Left colon (tissue), 2 donors: ENCODE results near the gene ZNF79. TPM values are rescaled to one million over a fixed set of nuclear protein-coding genes. Genes with fewer than 3 reads are reported as not detected.
A peak's percentile ranks its signal among the peaks of the same experiment; 100 is the strongest.

Experiments
- ATAC-seq: fragments of 200-7000 bp; cut with Tn5 transposase; one replicate; pipeline ENCODE4 v1.9.1; 2020; ENCODE audit warnings: mild to moderate bottlenecking, moderate library complexity
- DNase-seq, 2 donors: peaks; one replicate each; pipeline ENCODE4 v3.0.0-alpha.2; 2020
- intact Hi-C, 2 donors: fragments of 100-400 bp; cut with DNase I in 1 of 2; cut with micrococcal nuclease in 1 of 2; formaldehyde crosslinking; loops; one replicate each; pipeline versions ENCODE4 v1.11.2 to v1.14.0; 2022; cut with DNase I, micrococcal nuclease
- total RNA-seq, 2 donors: library from RNA; stranded (reverse); fragmentation: NEBNext Ultra II Directional; extraction: Animal tissue kit (Norgen Biotek cat#: 25700); gene quantifications; one replicate each; pipeline ENCODE4 v1.2.1, GENCODE V29; 2021
- donor health status: DM: no; HTN: no; CAD: no.
- donor health status: DM: yes; HTN: yes; CAD: no.

The ZNF79 gene
- total RNA-seq, 2 donors from 2014 or later: 5.5 to 6.8 TPM

DNA sequence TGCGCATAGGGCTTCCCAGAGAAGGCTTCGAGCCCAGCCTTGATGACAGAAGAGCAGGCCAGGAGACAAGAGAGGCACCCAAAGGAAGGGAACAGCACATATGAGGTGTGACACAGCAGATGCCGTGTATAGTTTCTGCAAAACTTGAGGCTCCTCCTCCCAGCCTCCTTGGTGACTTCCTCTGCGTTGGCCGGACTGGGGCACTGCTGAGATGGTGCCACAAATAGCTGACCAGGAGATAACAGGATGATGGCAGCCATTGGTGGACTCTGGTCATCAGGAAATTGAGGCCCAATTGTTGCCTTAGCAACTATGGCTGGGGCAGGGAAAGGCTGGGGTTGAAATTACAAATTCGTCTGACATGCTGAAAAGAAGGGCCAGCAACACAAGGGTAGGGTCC, 4.8 kb upstream of the ZNF79 start:
- intact Hi-C loops: no loop called here
- DNase-seq: no peak
- ATAC-seq: no peak

DNA sequence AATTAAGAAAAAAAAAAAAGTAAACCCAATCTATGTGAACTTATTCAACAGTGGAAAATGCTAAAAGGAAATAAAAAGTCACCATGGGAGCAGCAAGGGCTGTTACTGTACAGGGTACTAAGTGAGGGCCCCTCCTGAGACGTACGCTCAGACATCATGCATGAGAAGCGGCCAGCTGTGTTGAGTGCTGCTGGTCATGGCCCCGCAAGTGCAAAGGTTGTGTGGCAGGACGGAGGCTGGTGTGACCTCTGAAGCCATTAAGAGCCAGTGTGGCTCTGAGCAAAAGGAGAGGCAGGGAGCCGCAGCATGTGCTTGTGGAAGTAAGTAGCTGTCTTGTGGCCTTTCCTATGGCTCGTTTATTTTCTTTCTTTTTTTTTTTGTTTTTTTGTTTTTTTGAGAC, 3.1 kb upstream of the ZNF79 start:
- no peak for ATAC-seq
- DNase-seq: no peak
- intact Hi-C loops: no loop called here

DNA sequence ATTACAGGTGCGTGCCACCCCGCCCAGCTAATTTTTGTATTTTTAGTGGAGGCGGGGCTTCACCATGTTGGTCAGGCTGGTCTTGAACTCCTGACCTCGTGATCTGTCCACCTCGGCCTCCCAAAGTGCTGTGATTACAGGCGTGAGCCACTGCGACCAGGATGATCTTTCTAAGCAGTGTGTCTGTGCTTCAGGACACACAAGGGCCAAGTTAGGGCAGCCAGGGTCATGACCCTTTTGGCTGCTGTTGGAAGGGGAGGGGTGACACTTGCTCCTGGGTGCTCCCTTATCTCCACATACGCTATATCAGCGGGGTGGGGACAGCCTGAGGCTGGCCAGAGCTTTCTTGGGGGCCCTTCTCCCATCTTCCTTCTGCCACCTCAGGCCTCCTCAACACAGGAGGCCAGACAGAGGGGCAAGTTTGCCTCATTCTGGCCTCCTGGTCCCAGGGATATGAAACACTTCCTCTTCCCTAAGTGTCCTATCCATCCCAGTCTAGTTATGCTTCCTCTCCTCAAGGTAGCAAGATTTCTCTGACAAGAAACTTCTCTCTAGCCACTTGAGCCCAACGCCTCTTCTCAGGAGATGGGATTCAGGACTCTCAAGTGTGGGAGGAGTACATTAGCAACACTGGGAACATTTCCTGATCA, 1.9 kb upstream of the ZNF79 start:
- no peak for DNase-seq

DNA sequence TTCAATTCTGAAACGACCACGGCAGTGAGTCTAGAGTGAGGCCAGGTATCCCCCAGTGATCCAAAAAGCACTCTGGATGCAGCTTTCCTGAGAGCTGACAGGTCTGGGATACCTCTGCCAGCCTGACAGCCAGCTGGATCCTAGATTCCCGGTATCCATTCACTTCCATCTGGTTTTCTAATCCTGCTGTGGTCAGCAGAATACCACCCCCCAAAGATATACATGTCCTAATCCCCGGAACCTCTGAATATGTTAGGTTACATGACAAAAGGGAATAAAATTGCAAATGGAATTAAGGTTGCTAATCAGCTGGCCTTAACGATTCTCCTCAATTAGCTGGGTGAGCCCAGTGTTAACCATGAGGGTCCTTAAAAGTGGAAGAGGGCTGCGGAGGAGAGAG, 1.4 kb upstream of the ZNF79 start:
- ATAC-seq: no peak

More for the DNA sequence above, 1.9 kb upstream of the ZNF79 start:
- intact Hi-C loops: no loop called here
- ATAC-seq: no peak

DNA sequence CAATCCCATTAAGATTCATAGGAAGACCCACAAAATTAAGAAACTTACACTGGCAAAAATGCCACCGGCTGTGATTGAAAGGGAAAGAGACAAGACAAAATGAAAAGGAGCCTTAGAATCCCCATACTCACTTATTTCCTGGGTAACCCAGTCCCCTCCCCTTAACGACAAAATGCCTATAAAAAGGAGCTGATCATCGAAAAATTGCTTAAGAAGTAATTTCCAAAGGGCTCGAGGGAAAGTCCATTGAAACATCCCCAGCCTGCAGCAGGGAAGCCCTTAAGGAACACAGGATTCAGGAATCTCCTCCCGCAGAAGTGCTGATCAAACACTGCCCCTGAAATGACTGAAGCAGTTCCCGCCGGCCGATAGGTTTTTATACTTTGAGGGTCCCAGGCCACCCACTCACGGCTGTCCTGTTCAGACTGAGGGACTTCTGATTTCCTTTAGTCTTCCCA, 677 bp upstream of the ZNF79 start:
- no peak for DNase-seq
- ATAC-seq: peak; percentile 21
- intact Hi-C loops: no loop called here

More for the DNA sequence above, 1.4 kb upstream of the ZNF79 start:
- intact Hi-C loops: no loop called here
- DNase-seq: no peak

DNA sequence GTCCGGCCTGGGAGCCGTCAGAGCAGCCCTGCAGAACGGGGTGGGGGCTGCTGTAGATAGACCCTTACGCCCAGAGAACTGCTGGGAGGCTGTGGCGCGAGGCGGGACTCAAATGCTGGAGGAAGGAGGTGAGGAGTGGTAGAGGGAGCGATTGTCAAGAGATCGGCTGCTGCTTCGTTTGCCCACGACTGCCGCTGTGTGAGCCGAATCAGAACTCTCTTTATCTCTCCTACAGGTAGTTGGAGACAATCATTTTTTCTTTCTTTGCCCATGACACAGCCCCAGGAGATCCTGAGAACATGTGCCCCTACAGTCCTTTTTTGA, 456 bp downstream of the ZNF79 start:
- DNase-seq: no peak
- intact Hi-C loops: no loop called here
- peak; percentile 32 for ATAC-seq

DNA sequence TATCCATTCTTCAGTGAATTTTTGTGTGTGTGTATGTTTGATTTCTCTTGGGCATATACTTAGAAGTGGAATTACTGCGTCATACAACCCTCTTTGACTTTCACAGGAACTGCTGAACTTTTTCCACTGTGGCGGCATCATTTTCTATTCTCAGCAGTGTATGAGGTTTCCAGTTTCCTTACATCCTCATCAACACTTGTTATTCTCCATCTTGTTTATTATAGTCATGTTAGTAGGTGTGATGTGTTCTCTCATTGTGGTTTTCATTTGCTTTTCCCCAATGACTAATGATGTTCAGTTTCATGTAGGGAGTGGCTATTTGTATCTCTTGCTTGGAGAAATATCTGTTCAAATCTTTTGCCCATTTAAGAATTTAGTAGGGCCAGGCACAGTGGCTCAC, 2.6 kb downstream of the ZNF79 start:
- intact Hi-C loops: no loop called here
- ATAC-seq (no peak), DNase-seq (no peak)

DNA sequence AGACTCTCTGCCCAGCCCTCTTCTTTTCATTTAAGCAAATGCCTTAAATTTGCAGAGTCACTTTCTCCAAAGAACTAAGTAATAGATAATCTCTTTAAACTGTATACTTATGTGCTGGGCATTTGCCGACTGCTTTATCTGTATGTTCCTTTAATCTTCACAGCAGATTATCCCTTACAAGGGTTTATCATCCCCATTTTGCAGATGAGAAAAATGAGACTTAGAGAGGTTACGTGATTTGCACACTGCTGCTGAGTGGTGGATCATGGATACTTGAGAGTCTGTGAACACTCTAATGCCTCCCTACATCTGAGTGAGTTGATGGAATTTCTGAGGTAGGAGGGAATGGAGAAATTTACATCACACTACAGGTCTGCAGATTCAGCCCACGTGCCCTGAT, 4.2 kb downstream of the ZNF79 start:
- intact Hi-C loops: no loop called here
- ATAC-seq (no peak), DNase-seq (no peak)

DNA sequence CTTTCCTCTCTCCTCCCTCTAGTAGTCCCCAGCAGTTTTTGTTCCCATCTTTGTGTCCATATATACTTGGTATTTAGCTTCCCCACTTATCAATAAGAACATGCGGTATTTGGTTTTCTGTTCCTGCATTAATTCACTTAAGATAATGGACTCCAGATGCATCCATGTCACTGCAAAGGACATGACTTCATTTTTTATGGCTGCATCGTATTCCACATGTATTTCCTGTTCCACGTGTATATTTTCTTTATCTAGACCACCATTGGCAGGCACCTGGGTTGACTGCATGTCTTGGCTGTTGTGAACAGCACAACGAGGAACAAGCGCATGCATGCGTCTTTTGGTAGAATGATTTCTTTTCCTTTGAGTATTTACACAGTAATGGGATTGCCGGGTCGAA, 6.2 kb downstream of the ZNF79 start:
- no peak for DNase-seq
- no peak for ATAC-seq
- intact Hi-C loops: no loop called here

DNA sequence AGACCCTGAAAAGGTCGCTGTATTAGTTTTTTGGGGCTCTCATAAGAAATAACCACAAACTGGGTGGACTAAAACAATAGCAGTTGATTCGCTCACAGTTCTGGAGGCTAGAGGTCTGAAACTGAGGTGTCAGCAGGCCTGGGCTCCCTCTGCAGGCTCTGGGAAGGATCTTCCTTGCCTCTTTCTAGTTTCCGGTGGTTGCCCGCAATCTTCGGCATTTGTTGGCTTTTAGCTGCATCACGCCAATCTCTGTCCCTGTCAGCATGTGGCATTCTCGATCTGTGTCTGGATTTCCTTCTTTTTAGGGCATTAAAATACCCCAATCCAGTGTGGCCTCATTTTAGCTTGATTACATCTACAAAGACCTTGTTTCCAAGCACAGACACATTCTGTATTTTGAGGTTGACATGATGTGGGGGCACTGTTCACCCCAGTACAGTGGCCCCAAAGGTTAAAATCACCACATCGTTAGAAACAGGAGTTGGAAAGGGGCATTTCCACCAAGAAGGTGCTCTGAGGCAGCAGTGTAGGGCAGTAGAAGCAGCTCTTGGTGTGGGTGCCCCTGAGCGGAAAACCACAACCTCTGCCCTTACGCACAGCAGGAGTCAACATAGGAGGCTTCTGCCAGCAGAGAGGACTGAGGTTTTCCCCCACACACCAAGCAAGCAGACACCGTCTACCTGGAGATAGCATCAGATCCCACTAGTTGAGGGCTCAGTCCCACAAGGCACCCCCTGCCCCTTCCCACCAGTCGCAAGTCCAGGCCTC, 13.5 kb downstream of the ZNF79 start:
- intact Hi-C loops: no loop called here
- DNase-seq (no peak), ATAC-seq (no peak)

DNA sequence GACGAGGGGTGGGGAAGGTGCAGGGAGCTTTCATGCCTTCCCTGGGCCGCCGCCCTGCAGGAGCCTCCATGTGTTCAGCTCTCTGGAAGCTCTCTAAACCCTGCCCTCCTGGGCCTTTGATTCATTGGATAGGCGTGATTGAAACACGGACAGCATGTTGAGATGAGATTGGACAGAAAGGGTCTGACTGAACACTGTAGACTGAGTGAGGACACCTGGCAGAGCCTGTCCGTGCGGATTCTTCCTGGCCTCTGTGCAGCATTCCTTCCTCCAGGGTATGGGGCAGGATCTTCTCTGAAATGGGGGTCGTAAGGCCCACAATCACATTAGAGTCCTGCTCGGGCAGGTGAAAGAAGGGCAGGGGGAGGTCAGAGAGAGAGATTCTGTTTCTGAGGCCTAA, 14.2 kb downstream of the ZNF79 start:
- ATAC-seq (no peak), DNase-seq (no peak)
- intact Hi-C loops: no loop called here

DNA sequence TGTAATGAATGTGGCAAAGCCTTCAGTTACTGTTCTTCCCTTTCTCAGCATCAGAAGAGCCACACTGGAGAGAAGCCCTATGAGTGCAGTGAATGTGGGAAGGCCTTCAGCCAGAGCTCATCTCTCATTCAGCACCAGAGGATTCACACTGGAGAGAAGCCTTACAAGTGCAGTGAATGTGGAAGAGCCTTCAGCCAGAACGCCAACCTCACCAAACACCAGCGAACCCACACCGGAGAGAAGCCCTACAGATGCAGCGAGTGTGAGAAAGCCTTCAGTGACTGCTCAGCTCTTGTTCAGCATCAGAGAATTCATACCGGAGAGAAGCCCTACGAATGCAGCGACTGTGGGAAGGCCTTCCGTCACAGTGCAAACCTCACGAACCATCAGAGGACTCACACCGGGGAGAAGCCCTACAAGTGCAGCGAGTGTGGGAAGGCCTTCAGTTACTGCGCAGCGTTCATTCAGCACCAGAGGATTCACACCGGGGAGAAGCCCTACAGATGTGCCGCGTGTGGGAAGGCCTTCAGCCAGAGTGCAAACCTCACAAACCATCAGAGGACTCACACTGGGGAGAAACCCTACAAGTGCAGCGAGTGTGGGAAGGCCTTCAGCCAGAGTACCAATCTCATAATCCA, 20.2 kb downstream of the ZNF79 start:
- no peak for DNase-seq
- ATAC-seq: no peak
- intact Hi-C loops: no loop called here

DNA sequence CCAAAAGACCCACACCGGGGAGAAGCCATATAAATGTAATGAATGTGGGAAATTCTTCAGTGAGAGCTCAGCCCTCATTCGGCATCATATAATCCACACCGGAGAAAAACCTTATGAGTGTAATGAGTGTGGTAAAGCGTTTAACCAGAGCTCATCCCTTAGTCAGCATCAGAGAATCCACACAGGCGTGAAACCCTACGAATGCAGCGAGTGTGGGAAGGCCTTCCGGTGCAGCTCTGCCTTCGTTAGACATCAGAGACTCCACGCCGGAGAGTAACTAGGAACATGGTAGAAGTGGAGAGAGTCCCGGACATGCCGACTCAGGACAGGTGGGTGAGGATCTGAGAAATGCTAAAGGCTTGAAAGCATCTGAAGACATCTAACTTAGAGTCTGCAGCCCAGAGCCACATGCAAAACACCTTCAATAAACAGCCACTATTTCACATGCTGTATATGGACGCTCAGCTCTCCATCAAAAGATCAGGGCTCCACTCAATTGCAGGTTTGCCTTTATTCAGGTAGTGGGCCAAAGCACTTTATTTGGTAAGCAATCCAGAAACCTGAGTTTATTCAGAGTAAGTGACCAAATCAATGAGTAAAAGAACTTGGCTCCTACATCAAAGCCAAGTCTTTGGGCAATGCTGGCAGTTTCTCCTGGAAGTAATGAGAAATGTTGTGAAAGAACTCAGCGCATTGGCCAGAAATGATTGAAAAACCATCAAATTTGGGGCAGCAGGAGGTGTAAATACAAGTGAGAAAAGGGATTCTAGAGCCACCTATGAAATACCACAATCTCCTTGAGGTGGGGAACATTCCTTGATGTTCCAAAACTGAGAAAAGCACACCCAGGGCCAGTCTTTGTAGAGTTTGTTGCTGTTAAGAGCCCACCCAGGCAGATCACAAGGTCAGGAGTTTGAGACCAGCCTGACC, 21.0 kb downstream of the ZNF79 start:
- DNase-seq: no peak
- ATAC-seq: no peak
- intact Hi-C loops: no loop called here

DNA sequence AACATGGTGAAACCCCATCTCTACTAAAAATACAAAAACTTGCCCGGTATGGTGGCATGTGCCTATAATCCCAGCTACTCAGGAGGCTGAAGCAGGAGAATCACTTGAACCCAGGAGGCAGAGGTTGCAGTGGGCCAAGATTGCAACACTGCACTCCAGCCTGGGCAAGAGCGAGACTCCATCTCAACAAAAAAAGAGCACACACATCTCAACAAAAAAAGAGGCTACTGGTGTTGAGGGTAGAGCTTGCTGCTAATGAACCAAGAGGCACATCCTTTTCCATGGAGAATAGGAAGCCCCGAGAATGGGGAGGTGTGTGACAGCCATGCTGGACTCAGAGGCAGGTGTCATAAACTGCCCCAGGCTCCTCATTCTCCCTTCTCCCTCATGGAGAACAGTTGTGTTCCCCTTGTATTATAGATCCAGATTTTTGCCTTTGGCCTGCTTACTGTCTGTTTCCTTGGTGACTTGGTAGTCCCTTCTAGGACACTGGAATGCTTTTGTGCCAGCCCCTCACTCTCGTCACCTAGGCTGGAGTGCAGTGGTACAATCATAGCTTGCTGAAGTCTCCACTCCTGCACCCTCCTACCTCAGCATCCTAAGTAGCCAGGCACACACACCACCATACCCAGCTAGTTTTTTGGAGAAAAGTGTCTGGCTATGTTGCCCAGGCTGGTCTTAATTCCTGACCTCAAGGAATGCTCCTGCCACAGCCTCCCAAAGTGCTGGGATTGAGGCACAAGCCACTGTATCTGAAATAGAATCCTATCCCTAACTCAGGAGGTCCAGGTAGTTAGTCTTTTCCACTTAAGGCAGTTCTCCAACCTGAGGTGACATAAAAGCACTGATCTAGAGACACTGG, 21.9 kb downstream of the ZNF79 start:
- ATAC-seq (no peak), DNase-seq (no peak)
- intact Hi-C loops: no loop called here

DNA sequence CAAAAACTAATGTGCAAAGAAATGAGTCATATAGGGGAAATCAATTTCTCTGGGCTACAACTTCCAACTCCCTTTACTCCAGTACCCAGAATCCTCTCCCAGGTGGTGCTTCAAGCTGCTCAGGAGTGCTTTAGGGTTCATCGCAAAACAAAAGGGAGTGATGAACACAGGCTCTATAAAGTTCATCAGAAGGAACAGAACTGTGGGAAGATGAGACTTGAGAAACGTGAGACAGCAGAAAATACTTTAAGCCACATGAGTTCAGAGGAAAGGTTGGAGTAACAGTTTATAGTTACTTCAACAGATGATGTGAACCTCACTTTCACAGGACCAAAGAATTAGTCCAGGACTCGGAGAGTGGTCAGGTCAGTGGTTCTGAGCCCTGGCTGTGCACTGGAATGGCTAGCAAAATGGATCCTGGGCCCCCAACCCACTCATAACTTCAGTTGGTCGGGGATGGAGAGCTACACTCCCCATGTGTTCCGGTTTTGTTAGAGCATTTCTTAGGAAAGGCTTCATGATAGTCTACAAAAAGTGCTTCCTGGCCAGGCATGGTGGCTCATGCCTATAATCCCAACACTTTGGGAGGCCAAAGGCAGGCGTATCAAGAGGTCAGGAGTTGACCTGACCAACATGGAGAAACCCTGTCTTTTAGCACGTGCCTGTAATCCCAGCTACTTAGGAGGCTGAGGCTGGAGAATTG, 22.7 kb downstream of the ZNF79 start:
- no peak for DNase-seq

DNA sequence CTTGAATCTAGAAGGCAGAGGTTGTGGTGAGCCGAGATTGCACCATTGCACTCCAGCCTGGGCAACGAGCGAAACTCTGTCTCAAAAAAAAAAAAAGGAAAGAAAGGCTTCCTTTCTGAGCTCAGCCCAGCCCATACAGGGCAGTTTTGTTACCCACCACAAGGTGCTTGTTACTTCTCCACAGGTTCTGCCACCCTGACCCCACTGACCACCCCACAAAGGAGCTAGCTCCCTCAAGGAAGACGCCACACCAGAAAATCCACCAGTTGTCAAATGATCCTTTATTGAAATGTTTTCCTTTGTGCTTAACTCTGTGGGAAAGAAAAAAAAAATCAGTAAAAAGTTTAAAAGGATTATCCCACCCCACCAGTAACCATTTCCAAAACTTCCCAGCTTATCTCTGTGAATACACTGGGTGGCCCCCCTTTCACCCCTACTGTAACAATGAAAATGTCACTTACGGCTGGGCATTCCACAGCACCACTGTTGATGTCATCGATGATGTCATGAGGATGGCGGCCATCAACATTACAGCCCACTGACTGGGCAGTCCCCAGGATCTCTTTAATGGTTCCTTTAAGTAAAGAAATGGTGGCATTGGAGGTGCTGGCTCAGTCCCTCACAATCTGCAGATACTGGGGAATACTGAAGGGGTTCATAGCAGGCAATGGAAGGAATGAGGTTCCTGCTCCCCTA, 23.4 kb downstream of the ZNF79 start:
- intact Hi-C loops: no loop called here
- no peak for ATAC-seq

More for the DNA sequence above, 22.7 kb downstream of the ZNF79 start:
- intact Hi-C loops: no loop called here
- ATAC-seq: no peak

DNA sequence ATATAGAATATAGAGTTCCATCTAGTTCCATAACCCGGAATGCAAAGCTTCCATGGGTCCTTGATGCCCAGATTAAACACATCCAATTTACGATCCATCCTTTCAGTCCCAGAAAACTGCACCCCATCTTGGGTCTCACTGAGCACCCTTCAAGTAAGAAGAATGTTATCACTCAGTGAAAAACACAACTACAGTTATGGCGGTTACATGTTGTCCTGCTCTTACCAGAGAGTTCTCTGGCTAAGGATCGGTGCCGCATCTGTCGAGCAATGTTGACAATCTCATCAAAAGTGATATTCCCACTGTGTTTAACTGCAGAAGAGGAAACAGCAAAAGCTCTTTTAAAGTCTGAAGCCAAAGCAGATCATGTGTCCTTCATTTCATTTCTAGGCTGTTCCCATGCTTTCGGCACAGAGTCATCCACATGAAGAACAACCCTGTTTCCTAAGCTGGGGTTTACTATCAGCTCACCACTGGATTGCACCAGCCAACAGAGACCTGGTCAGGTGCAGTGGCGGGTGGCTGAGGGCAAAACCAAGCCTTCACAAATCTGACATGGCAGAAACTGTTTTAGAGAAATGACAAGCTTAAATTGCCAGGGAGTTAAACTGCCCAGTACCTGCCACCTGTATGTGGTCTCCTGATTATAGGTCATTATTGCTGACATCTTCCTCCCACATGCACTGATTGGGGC, 24.1 kb downstream of the ZNF79 start:
- DNase-seq (no peak), ATAC-seq (no peak)
- intact Hi-C loops: no loop called here

More for the DNA sequence above, 23.4 kb downstream of the ZNF79 start:
- no peak for DNase-seq
